GM12875 (cell line): ENCODE data around the gene NRG2.
A peak's percentile ranks its signal among the peaks of the same experiment; 100 is the strongest.

Experiments
- H3K4me3 ChIP-seq: one replicate; pipeline ENCODE4 v1.5.1; 2011; ENCODE audit warnings: low read depth, low read length, control low read depth
- CTCF ChIP-seq: IDR thresholded peaks from 2 replicates; pipeline ENCODE4 v1.5.1; 2011; ENCODE audit warnings: low read depth, mild to moderate bottlenecking, control low read depth, inconsistent platforms, low read length, moderate library complexity, borderline replicate concordance; ENCODE audit not compliant: insufficient read depth

The NRG2 gene

GRCh38 chr5:140042643-140043507 lies at the start of gene NRG2:
TSS of gene NRG2 (minus strand) at chr5:140043299.
- H3K4me3 ChIP-seq: peak within 1 kb of the TSS; percentile 73
- peak; percentile 80 for TF ChIP-seq CTCF

- no peak for TF ChIP-seq CTCF
- H3K4me3 ChIP-seq: no peak overlapping the region
Observed at GRCh38 chr5:140090251-140090650, 47.2 kb upstream of the NRG2 start.

- no peak for TF ChIP-seq CTCF
- no peak overlapping the region for H3K4me3 ChIP-seq
Observed at GRCh38 chr5:140084541-140084940, 41.4 kb upstream of the NRG2 start.

- no peak for TF ChIP-seq CTCF
- H3K4me3 ChIP-seq: no peak overlapping the region
Observed at GRCh38 chr5:140083650-140084049, 40.6 kb upstream of the NRG2 start.

GRCh38 chr5:140083120-140083519 lies 40.0 kb upstream of the NRG2 start:
- H3K4me3 ChIP-seq: no peak overlapping the region
- TF ChIP-seq CTCF: no peak

GRCh38 chr5:140076788-140077187 lies 33.7 kb upstream of the NRG2 start:
- H3K4me3 ChIP-seq: no peak overlapping the region
- no peak for TF ChIP-seq CTCF

- no peak for TF ChIP-seq CTCF
- no peak overlapping the region for H3K4me3 ChIP-seq
Observed at GRCh38 chr5:140076142-140076541, 33.0 kb upstream of the NRG2 start.
